OCI-LY1 (cell line): Measurements from ENCODE around the gene CXCL17.

Source experiments
- CTCF ChIP-seq: fragments of 200-600 bp; sonication (generic), shearing (Covaris generic); IDR thresholded peaks from 2 replicates; pipeline ENCODE4 v1.5.1; 2017; ENCODE audit warnings: mild to moderate bottlenecking, antibody characterized with exemption, low read length, moderate library complexity, mixed read lengths
- EZH2 ChIP-seq: fragments of 200-600 bp; sonication (generic), shearing (Covaris generic); IDR thresholded peaks from 2 replicates; pipeline ENCODE4 v1.8.0; 2017; ENCODE audit warnings: borderline replicate concordance, mixed run types, mild to moderate bottlenecking, antibody characterized with exemption, low read length, moderate library complexity, mixed read lengths

GRCh38 chr19:42455086-42455485 lies 12.3 kb upstream of the CXCL17 start:
- TF ChIP-seq CTCF (no peak), EZH2 (no peak)
